ENCODE results near the gene FGF22. TPM values are rescaled to one million over a fixed set of nuclear protein-coding genes. Genes with fewer than 3 reads are reported as not detected.

The FGF22 gene
- 0.16 and 0.51 TPM in 2 replicates for total RNA-seq

GRCh38 chr19:639253-640160 lies at the start of gene FGF22:
Gene FGF22, plus strand, starts transcription at chr19:639879. Its CDS starts 47 bp downstream, at chr19:639926.

GRCh38 chr19:633068-633785 lies 6.5 kb upstream of the FGF22 start, which contains the start of gene POLRMT:
Gene POLRMT, minus strand, starts transcription at chr19:633537. Its CDS starts 25 bp downstream, at chr19:633512.

GRCh38 chr19:662962-663681 lies 23.4 kb downstream of the FGF22 start, which contains the start of gene RNF126:
Gene RNF126, minus strand, starts transcription at chr19:663214. Its CDS starts 93 bp downstream, at chr19:663121.

GRCh38 chr19:676339-677105 lies 36.8 kb downstream of the FGF22 start, which contains the start of gene FSTL3:
Gene FSTL3, plus strand, starts transcription at chr19:676392. Its CDS starts 32 bp downstream, at chr19:676424.

Other genes starting within 250 kb of the FGF22 start
- gene C2CD4C, start 230.7 kb upstream of the FGF22 start, total RNA-seq: under 0.01 TPM in 1 of 2 replicates, not detected in the other
- gene SHC2, start 178.8 kb upstream of the FGF22 start, total RNA-seq: 0.16 and 3.4 TPM in 2 replicates
- gene MADCAM1, start 143.4 kb upstream of the FGF22 start, total RNA-seq: 0.13 and 0.16 TPM in 2 replicates
- gene TPGS1, start 132.4 kb upstream of the FGF22 start, total RNA-seq: 23.3 and 64.3 TPM in 2 replicates
- gene CDC34, start 108.1 kb upstream of the FGF22 start, total RNA-seq: 104 and 108 TPM in 2 replicates
- gene GZMM, start 95.8 kb upstream of the FGF22 start, total RNA-seq: not detected in 2 replicates
- gene BSG, start 67.3 kb upstream of the FGF22 start, total RNA-seq: 691 and 1,095 TPM in 2 replicates
- 1.1 and 2.8 TPM in 2 replicates for gene HCN2, start 50.0 kb upstream of the FGF22 start, total RNA-seq
- 40.4 and 65.2 TPM in 2 replicates for gene POLRMT, start 6.3 kb upstream of the FGF22 start, total RNA-seq
- 82.0 and 136 TPM in 2 replicates for gene RNF126, start 23.3 kb downstream of the FGF22 start, total RNA-seq
- gene FSTL3, start 36.5 kb downstream of the FGF22 start, total RNA-seq: 507 and 589 TPM in 2 replicates
- not detected in 2 replicates for gene PRSS57, start 55.6 kb downstream of the FGF22 start, total RNA-seq
- 6.0 and 75.6 TPM in 2 replicates for gene PALM, start 69.1 kb downstream of the FGF22 start, total RNA-seq
- 7.0 and 20.2 TPM in 2 replicates for gene MISP, start 111.2 kb downstream of the FGF22 start, total RNA-seq
- 230 and 407 TPM in 2 replicates for gene PTBP1, start 157.6 kb downstream of the FGF22 start, total RNA-seq
- gene PLPPR3, start 182.1 kb downstream of the FGF22 start, total RNA-seq: 1.5 and 4.7 TPM in 2 replicates
- gene AZU1, start 188.0 kb downstream of the FGF22 start, total RNA-seq: not detected in 2 replicates
- not detected in 2 replicates for gene PRTN3, start 201.1 kb downstream of the FGF22 start, total RNA-seq
- gene ELANE, start 212.4 kb downstream of the FGF22 start, total RNA-seq: 0.63 TPM in 1 of 2 replicates, not detected in the other
- gene CFD, start 219.8 kb downstream of the FGF22 start, total RNA-seq: 0.81 and 7.0 TPM in 2 replicates

Measured in mesangial cell (primary cell).